OCI-M1 (cell line): ENCODE data around the gene ITGB2.
A peak's percentile ranks its signal among the peaks of the same experiment; 100 is the strongest.

Experiments used
- DNase-seq: peaks from one replicate; lab custom pipeline; 2025; lab: John Stamatoyannopoulos, UW

Gene ITGB2

DNA sequence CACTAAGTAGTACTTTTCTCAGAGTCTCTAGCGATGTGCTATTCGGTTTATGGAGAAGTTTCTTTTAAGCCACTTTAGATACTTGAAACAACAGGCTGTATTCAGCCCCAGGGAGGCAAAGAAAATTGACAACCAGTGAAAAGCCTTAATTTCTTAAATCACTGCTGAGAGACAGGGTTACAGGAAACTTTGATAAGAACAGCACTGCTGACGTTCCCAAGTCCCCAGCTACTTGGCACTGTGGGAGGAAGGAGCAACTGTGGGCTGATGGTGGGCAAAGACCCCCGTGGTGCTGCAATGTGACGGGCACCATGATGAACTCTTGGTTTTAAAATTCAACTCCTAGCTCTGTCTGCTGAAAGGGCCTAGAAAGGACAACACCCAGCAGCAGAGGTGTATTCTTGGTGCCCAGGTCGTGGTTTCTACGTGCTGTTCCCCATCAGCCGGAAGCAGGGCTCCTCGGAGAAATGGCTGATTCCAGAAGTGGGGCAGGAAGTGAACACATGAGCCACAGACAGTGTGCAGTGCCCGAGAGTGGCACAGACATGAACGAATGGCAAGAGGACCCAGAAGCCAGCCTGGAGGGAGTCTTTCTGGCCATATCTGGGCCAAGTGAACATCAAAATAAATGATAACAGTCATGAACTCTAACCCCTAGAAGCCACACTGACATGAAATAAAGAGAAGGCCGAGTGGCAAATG is 52.5 kb downstream of the ITGB2 start:
- no peak for DNase-seq

DNA sequence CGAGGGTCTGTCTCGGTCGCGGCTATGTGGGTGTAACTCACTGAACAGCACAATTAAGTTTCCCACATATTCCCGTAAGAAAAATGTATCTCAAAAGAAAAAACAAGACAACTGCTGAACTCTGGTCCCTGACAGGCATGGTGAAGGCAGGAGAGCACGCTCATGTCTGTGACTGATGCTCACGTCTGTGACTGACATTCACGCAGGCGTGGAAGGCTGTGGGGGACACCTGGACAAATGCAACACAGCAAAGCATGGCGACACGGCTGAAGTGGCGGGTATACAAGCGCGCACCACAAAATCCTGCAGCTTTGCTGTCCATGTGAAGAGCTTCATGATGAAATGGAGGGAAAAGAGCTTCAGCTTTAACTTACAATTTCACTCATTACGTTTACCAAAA is 53.2 kb downstream of the ITGB2 start:
- no peak for DNase-seq

DNA sequence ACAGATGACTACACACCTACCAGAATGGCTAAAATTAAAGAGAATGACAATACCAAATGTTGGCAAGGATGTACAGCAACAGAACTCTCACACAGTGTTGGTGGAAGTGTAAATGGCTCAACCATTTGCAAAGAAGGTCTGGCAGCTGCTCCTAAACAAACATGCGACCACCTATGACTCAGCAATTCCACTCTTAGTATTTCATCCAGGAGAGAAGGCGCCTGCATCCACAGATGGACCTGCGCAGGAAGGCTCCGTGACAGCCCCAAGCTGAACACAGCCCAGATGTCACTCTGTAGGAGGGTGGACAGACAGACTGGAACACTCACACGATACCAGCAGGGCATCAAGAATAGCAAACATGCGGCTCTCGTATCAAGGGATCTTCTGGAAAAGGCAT is 53.9 kb downstream of the ITGB2 start:
- DNase-seq: peak; percentile 40

DNA sequence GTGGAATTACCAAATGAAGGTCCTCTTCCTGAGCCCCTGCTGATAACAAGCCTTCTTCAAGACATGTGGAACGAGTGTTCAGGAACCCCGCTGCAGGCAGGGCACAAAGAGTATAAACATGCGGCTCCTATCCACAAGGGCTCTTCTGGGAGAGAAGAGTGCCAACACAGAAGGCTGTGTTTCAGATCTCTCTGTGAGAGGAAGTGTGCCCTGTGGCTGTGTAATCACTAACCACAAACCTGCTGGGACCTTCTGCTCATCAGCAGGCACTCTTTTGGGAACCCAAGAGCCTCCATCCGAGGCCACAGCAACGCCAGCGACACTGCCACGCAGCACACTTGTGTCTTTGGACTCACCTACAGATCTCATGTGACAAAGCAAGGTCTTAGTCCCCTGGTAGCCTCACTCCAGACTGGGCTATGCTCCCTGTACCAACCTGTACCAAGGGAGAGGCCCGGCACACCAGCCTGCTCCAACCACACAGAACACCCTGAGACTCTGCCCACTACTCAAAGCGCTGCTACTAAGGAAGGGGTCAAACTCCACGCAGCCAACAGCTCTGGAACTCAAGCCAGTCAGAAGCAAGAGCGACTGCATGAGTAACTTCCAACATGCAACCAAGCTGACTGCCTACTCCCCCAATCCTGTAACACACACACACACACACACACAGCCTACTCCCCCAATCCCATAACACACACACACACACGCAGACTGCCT is 55.0 kb downstream of the ITGB2 start:
- peak; percentile 45 for DNase-seq

DNA sequence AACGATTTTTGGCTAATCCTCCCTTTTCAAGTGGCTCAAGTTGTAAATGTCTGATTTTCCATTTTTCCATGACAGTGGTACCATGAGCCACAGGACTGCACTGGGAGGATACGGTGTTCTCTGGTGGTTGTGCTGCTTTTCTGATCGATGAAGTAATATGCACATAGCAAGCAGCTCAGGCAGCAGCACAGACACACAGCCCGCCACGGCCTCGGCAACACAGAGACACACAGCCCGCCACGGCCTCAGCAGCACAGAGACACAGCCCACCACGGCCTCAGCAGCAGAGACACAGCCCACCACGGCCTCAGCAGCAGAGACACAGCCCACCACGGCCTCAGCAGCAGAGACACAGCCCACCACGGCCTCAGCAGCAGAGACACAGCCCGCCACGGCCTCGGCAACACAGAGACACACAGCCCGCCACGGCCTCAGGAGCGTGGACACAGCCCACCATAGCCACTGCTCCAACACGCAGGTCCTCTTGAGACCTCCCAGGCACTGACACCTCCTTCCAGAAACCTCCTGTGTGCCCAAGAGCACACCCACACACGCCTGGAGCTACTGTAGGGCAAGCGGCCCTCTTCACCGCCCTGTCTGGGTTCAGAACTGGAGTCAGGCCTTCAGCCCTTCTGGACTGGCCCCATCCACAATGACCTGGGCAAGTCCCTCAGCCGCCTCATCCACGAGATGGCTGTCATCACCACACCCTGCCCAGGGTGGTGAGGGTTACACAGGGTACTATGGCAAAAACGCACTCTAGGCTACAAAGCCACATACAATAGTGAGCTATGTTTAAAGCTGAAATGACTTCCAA is 57.6 kb downstream of the ITGB2 start:
- DNase-seq: no peak

DNA sequence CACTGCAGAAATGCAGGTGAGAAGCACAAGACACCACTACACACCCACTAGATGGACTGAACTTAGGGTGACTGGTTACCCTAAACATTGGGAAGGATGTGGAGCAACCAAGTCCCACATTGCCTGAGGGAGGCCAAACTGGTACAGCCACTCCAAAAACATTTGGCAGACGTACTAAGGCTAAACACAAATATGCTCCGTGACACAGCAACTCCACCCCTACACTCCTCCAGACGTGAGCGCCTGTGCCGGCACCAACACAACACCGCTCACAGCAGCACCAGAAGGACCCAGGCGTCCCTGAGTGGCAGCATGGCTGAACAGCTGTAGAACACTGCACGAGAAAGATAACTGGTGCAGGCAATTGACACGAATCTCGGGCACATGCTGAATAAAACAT is 61.9 kb downstream of the ITGB2 start:
- no peak for DNase-seq

DNA sequence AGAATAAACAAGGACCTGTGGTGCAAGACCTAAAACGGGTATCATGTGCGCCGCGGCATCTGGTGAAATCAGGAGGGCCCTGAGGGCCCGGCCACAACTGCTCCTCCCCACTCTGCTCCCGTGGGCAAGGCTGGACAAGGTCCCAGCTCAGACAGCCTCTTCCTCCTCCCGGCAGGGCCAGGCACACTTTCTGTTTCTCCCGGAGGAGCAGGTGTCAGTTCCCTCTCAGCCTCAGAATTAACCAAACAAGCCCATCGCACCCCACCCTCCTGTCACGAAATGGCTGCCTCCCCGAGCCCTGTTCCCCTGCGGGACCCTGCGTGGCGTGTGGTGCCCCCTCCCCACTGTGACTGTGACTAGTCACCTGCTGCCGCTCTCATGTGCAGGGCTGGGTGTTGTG is 62.4 kb downstream of the ITGB2 start:
- no peak for DNase-seq

DNA sequence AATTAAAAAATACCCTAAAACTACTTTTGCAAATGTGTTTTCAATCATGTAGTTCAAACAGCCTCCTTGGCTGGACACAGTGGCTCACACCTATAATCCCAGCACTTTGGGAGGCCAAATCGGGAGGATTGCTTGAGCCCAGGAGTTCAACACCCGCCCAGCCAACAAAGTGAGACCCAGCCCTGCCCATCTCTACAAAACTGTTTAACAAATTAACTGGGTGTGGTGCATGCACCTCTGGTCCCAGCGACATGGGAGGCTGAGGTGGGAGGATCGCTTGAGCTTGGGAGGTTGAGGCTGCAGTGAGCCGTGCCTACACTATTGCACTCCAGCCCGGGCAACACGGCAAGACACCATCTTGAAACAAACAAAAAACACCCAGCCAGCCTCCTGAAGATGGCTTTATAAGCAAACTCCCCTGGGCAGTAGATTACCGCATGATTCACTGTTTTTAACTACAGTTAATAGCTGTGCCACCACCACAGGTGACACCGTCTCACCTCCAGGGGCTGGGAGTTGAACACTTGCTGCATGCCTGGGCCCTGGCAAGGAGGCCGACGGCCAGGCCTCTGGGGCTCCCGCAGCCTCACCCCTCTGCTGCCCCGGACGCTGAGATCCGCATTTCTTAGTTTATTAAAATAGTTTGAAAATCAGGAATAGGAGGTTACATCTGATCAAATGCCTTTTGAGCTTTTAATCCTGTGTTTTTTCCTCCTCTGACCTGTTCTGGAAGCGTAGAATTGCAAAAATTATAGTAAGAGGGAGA is 63.4 kb downstream of the ITGB2 start:
- no peak for DNase-seq

DNA sequence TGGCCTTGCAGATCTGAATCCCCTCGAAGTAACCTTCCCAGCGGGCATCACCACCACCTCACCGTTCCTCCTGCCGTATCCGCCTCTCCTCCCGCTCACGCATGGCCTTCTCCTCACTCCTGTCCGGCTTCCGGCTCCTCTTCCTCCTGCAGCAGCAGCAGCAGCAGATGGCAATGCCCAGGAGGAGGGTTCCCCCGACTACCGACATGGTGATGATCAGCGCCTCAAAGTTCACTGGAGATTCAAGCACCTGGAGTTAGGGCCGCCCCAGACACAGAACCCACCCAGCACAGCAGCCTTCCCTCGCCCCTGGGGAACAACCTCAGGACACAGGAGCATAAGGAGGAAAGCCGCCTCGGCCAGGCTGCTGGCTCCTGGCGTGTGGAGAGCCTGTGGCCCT is 64.6 kb downstream of the ITGB2 start:
- no peak for DNase-seq

DNA sequence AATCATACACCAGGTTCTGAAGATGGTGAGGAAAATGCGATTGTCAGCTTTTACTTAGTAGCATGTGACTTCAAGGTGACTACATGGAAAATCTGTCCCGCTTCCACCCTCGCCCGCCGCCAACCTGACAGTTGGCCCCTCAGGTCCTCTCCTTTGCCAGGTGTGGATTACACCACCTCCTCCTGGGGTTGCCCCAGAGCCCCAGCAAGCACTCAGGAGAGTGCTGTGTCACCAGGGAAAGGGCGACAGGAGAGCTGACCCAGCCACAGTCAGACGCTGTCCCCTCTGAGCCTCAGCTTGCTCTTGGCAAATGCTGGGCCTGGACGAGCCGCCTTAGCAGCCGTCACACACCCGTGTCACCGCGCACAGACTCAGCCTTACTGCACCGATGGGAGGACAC is 65.1 kb downstream of the ITGB2 start:
- DNase-seq: no peak

DNA sequence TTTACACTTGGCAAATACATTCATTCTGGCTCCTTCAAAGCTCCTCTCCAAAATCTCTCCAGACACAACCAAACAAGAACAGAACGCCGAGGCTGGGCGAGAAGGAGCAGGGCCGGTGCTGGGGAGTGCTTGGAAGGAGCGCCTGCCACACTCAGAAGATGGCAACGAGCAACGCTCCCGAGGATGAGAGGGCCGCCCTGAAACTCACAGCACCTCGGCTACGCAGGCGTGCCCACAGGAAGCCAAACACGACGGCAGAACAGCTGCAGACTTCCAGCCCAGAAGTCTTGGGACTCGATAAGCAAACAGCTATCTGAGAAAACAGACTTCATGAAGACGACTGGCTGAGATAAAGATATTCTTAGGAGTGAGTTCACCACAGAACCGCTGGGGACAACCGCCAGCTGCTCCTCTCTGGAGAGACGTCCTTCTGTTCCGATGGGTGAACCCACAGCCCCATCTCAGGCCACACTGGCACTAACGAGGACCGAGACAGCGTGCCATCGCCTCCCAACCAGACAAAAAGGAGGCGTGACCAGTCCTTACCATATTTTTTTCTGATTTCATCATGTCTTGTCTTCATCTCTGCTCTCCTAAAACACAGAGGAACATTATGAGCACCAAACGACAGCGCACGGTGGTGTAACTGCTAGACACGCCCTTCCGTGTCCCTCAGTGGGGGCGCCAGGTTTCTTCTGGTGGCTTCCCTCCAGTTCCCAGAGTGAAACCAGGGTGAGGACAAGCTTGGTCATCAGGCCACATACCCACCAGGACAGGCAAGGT is 65.8 kb downstream of the ITGB2 start:
- DNase-seq: peak; percentile 100

DNA sequence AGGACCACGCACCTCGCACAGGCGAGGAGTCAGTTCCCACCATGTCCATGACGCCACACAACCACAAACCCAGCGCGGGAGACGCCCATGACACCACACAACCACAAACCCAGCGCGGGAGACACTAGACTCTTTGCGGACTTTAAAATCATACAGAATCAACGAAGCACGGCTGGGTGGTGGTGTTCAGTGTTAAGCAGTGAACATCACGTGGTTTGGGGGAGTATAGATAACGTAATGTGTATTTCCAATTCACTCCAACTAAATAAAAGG is 66.4 kb downstream of the ITGB2 start:
- peak; percentile 99 for DNase-seq

DNA sequence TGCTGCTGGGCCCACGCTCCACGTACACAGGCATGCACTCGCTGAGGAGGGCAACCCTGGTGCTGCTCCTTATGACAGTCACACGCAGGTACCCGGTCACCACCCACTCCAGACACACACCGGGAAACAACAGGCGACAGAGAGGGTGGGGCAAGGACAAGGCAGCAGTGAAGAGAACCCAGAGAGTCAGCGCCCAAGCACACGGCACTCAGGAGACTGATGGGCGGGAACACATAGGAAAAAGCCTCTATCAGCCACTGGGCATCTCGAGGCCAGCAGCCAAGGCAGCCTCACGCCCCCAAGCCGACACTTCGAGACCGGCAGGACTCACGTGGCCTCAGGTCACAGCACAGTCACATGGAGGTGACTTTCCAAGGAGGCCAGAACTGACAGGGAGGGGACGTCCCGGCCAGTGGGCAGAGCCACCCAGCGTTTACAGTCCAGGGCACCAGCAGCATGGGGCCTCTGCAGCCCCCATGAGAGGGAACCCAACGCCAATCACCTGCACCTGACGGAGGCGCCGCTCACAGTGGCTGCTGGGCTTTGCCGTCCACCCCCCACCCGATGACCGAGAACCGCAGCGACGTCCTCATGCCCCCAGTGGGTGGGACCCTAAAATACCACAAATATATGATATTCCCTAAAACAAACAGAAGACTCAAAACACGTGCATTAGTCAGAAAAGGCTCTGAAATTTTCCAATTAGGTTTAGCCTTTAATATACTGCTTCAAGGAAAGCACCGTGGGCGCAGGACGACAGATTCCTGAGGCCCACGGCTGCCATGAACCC is 66.9 kb downstream of the ITGB2 start:
- no peak for DNase-seq

DNA sequence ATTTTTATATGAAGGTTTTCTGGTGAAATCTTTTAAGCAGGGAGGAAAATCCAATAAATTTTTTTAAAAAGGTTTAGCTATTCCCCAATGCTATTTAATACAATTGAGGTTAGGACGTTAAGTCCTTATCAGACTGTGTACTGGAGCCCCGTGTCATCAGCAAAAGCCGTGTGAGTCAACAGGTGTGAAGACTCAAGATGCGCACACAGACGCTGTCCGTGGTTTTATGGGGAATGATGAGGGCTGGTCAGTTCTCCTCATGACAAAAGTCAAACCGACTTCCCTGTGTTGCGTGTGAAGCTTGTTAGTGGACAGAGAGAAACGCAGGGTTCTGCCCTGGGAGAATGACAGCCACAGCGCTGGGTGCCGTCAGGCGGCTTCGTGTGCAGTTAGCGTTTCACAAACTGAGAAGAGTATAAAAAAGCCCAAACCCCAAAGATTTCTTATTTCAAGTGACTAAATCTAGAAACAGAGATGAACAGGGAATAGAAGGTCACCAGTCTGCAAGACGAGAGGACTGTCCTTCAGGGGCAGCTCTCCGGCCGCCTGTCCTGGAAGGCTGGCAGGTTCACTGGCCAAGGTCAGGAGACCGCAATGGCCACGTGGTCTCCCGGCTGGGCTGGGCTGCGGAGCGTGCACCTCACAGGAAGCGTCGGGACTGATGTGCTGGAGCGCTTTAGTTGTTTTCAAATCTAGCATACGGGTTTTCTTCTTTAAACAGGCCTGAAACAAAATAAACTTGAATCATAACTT is 69.6 kb downstream of the ITGB2 start:
- no peak for DNase-seq

DNA sequence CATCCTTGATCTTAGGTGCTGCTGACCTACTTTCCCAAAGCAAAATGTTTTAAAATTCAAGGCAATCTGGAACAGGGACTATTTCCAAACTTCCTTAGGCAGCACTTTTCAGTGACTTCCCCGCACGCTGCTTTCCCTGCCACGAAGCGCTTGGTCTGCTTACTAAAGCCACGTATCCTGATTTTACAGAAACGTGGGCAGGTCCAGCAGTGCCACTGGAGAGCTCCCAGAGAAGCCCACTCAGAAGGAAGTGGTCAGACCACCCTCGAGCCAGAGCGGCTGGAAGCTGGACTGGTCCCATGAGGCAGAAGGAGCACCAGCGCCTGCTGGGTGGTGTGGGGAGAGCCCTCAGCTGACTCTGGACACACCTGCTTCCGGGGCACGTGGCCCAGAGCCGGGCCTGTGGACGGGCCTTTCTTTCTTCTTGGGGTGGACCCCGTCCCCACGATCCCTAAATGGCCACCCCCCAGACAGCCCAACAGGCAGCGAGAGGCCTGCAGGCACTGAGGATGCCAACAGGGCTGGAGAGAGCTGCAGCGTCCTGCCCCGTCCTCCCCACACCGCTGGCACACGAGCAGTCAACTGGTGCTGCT is 70.4 kb downstream of the ITGB2 start:
- no peak for DNase-seq

DNA sequence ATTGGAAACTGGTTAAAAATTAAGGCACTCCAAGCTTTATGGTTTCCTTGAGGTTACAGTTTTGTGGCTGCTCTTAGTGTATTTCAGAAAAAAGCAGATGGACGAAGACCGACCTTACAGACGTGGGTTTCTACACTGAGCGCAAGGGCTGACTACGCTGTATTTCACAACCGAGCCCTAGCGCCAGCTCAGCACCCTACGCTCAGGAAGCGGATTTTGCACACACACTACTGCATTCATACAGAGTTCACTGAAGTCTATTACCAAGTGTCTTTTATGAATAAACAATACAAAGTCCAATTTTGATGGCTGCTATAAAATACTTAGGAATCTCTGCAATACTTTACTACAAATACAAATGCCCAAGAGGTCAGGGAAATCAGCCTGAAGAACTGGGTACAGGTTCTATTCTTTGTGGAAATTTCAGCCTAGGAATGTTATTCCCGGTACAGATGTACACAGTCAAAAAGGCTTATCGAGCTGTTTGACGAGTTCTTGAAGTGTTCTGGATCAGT is 71.0 kb downstream of the ITGB2 start:
- DNase-seq: no peak

DNA sequence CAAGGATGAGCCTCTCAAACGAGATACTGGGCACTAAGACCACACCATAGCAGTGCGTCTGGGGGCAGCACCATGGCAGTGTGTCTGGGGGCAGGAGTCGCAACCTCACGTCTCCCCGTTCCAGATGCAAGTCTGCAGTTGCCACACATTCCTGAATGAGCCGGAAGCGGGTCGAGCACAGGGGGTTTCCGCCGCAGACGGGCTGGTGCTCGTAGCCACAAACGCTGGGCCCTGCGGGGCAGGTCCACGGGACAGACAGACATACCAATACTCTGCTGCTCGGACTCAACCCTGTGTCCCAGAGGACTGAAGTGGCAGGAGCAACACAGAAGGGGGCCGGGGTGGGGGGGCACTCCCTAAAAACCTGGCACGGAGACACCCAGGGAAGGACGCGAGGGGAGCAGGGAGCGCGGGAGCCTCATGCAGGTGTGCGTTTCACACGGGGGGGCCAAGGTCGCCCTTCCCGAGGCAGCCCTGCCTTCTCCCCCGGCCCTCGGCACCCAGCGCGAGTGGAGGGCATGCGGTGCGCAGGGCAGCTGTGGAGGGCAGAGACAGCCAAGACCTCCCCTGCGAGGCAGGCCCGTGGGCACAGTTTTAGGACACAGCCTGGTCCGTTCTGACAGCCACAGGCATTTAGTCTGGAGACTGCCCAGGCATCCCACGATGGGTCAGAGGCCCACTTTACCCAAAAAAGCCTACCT is 71.7 kb downstream of the ITGB2 start:
- DNase-seq: no peak

DNA sequence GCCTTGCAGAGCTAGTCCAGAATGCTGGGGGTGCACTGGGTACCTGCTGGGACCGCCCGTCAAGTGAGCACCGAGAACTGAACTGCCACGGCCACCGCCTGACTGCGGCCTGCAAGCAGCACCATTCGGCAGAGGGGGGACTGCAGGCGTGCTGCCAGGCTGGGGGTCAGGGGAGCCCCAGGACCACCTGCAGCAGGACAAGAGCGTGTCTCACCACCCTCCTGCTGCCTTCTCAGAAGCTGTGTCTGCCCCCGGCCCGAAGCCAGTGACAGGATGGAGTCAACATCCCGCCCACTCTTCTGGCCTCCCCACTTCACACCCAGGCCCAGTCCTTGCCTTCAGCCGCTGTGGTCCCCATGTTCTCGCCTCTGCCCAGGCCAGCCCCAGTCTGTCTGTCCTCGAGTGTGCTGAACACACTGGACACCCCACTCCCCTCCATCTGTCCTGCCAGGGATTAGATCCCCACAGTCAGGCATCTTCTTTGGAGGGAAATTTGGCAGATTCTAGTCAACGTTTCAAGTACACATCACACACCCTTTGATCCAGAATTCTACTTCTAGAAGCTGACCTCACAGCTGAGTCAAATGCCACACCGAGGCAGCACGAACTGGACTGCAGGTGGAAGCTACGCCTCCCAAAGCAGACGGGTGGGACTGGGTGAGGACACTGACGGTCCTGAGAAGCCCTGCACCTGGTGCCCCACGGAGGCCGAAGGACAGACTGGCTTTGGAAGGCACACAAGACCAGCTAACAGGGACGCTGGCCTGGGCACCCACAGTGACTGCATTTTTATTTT is 73.2 kb downstream of the ITGB2 start:
- DNase-seq: no peak
